Colonic mucosa (tissue), 4 donors: ENCODE results near the gene FARS2. TPM values are rescaled to one million over a fixed set of nuclear protein-coding genes. Genes with fewer than 3 reads are reported as not detected.
"Not testable (repeated sequence)": the region's sequence is repeated elsewhere in the genome, so short reads cannot be mapped to it uniquely, and the experiment has no call there.

Experiments
- DNase-seq: peaks from one replicate; pipeline ENCODE4 v3.0.0-alpha.2; 2020
- H3K27ac ChIP-seq: fragments of 200-600 bp; one replicate; pipeline ENCODE4 v1.8.0; 2021
- H3K27me3 ChIP-seq: fragments of 200-600 bp; one replicate; pipeline ENCODE4 v1.8.0; 2021
- H3K36me3 ChIP-seq: fragments of 200-600 bp; one replicate; pipeline ENCODE4 v1.8.0; 2021
- H3K4me1 ChIP-seq: fragments of 200-600 bp; one replicate; pipeline ENCODE4 v1.8.0; 2021; ENCODE audit warnings: mild to moderate bottlenecking
- H3K4me3 ChIP-seq: fragments of 200-600 bp; one replicate; pipeline ENCODE4 v1.8.0; 2021
- H3K9ac ChIP-seq, 2 donors: one replicate each; pipeline ENCODE4 v1.7.0; 2013; ENCODE audit warnings: control low read depth in 2 of 2, low read depth in 2 of 2, low read length in 2 of 2
- H3K9me3 ChIP-seq: fragments of 200-600 bp; one replicate; pipeline ENCODE4 v1.8.0; 2021
- CTCF ChIP-seq: fragments of 200-600 bp; IDR thresholded peaks from one replicate; pipeline ENCODE4 v1.8.0; 2022; ENCODE audit warnings: antibody characterized with exemption, mild to moderate bottlenecking
- intact Hi-C: fragments of 100-400 bp; cut with DNase I; formaldehyde crosslinking; loops from one replicate; pipeline ENCODE4 v1.14.1; 2022
- total RNA-seq, 2 donors: library from RNA; stranded (reverse); fragmentation: NEBNext Ultra II Directional in 1 of 2; extraction: Animal tissue kit (Norgen Biotek cat#: 25700) in 1 of 2; gene quantifications; one replicate each; pipeline ENCODE4 v1.2.1, GENCODE V29; 2021
- donor health status: healthy.
- donor health status: DM: no; HTN: no; CAD: no.
- donor health status: DM: no; HTN: no; CAD: no.

FARS2 gene
- total RNA-seq, 2 donors from 2014 or later = 14.7 to 23.0 TPM

DNA sequence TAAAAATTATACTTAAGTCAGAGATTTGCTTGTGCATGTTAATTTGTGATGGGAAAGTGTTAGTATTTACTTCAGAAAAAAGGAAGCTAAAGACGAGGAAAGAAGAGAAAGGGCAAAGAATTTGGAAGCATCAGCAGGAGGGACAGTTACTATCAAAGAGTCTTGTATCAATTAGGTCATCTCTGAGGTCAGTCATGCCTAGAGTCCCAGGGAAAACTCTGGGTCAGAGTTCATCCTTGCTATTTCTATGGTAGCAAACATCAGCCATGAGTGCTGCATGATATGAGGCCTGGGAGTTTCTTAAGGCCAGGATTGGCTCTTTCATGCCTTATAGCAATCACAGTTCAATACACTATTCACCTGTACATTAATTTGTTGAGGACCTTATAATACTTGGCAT is 292.9 kb downstream of the FARS2 start:
- Histone ChIP-seq H3K36me3 (no peaks in the 10 kb centered on the region), H3K9ac (no peak overlapping the region), H3K9me3 (no peaks in the 10 kb centered on the region), H3K27ac (no peak overlapping the region), H3K4me3 (no peak overlapping the region), H3K4me1 (no peaks in the 10 kb centered on the region), H3K27me3 (no peaks in the 10 kb centered on the region)
- TF ChIP-seq CTCF = no peak
- intact Hi-C loops = no loop called here
- no peak for DNase-seq

DNA sequence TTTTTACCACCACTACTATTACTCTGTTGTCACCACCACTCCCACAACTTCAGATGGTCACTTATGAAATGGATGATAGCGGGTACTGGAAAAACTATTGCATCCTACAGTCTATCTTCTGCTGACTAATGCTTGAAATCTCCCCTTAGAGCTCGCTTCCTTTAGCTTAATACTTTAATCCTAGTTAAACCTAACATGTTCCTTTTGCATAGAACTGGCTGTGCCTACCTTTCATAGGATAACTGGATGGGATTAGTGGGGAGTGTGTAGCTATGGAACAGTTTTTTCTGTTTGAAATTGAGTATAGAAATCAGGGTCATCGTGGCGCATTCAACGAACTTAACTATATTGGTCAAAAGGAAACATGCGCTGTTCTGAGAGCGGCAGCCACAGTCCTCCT is 294.7 kb downstream of the FARS2 start:
- intact Hi-C loops = no loop called here
- H3K36me3 ChIP-seq = no peaks in the 10 kb centered on the region
- no peak for DNase-seq
- H3K4me3 ChIP-seq = no peak overlapping the region
- H3K27me3 ChIP-seq = no peaks in the 10 kb centered on the region
- no peak overlapping the region for H3K27ac ChIP-seq
- no peaks in the 10 kb centered on the region for H3K4me1 ChIP-seq
- TF ChIP-seq CTCF = no peak
- no peaks in the 10 kb centered on the region for H3K9me3 ChIP-seq
- no peak overlapping the region for H3K9ac ChIP-seq

- H3K27ac ChIP-seq = no peak overlapping the region
- H3K9me3 ChIP-seq = no peaks in the 10 kb centered on the region
- H3K27me3 ChIP-seq = no peaks in the 10 kb centered on the region
- no peaks in the 10 kb centered on the region for H3K36me3 ChIP-seq
- no peaks in the 10 kb centered on the region for H3K4me1 ChIP-seq
- H3K9ac ChIP-seq = no peak overlapping the region
- no peak for TF ChIP-seq CTCF
- H3K4me3 ChIP-seq = no peak overlapping the region
- intact Hi-C loops = no loop called here
- DNase-seq = no peak
Measured at GRCh38 chr6:5557506-5557905, 296.2 kb downstream of the FARS2 start.

- Histone ChIP-seq H3K36me3 (no peaks in the 10 kb centered on the region), H3K27ac (no peak overlapping the region), H3K27me3 (no peaks in the 10 kb centered on the region), H3K9ac (no peak overlapping the region), H3K4me1 (no peaks in the 10 kb centered on the region), H3K9me3 (no peaks in the 10 kb centered on the region), H3K4me3 (no peak overlapping the region)
- no peak for DNase-seq
- TF ChIP-seq CTCF = no peak
- intact Hi-C loops = no loop called here
Measured at GRCh38 chr6:5559651-5560050, 298.3 kb downstream of the FARS2 start.

GRCh38 chr6:5562277-5562676 is 301.0 kb downstream of the FARS2 start:
- Histone ChIP-seq H3K27ac (no peak overlapping the region), H3K9ac (no peak overlapping the region), H3K27me3 (no peaks in the 10 kb centered on the region), H3K4me1 (no peaks in the 10 kb centered on the region), H3K36me3 (no peaks in the 10 kb centered on the region), H3K4me3 (no peak overlapping the region), H3K9me3 (no peaks in the 10 kb centered on the region)
- intact Hi-C loops = no loop called here
- no peak for DNase-seq
- TF ChIP-seq CTCF = no peak

DNA sequence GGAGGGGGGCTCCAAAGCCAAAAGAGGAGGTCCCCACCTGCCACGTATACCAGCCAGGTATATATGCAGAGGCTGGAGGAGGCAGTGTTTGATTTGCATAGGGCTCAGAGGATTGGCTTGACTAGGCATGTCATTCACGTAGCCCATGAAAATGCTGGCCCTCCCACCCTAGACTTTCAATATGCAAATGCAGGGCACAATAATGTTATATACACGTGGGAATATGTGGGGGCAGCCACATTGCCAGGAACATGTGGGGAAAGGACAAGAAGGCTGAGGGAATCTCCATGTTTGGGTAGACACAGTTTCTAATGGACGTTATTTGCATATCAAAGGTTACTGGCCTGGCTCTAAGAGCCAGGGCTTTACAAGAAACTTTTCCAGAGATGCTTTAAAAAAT is 301.8 kb downstream of the FARS2 start:
- no peaks in the 10 kb centered on the region for H3K9me3 ChIP-seq
- H3K36me3 ChIP-seq = no peaks in the 10 kb centered on the region
- H3K4me1 ChIP-seq = no peaks in the 10 kb centered on the region
- TF ChIP-seq CTCF = no peak
- no peak overlapping the region for H3K9ac ChIP-seq
- H3K27ac ChIP-seq = no peak overlapping the region
- intact Hi-C loops = no loop called here
- DNase-seq = no peak
- H3K27me3 ChIP-seq = no peaks in the 10 kb centered on the region
- H3K4me3 ChIP-seq = no peak overlapping the region

- DNase-seq, H3K9ac ChIP-seq, H3K4me1 ChIP-seq, H3K27me3 ChIP-seq, H3K36me3 ChIP-seq, H3K27ac ChIP-seq, H3K4me3 ChIP-seq, H3K9me3 ChIP-seq, intact Hi-C loops: not testable (repeated sequence)
Measured at GRCh38 chr6:5564746-5565145, 303.4 kb downstream of the FARS2 start.
